ENCODE measurements around the gene CHAC1.
"Not testable (repeated sequence)": the region's sequence is repeated elsewhere in the genome, so short reads cannot be mapped to it uniquely, and the experiment has no call there.

Gene CHAC1

DNA sequence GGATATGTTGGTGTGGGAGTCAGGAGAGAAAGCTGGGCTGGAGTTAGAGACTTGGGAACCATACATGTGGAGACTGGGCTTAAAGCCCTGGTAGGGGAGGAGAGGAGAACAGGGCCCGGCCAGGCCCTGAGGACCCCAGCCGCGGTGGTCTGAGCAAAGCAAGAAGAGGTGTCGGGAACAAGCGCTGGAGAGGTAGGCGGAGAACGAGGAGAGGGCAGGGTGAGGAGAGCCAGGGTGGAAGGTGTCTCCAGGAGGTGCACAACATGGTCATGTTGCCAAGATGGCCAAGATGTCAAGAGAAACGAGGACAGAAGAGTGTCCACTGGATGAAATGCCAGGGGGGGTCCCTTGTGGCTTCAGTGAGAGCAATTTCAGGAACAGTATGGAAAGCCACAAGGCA, 5.5 kb downstream of the CHAC1 start:
- no peak for DNase-seq

DNA sequence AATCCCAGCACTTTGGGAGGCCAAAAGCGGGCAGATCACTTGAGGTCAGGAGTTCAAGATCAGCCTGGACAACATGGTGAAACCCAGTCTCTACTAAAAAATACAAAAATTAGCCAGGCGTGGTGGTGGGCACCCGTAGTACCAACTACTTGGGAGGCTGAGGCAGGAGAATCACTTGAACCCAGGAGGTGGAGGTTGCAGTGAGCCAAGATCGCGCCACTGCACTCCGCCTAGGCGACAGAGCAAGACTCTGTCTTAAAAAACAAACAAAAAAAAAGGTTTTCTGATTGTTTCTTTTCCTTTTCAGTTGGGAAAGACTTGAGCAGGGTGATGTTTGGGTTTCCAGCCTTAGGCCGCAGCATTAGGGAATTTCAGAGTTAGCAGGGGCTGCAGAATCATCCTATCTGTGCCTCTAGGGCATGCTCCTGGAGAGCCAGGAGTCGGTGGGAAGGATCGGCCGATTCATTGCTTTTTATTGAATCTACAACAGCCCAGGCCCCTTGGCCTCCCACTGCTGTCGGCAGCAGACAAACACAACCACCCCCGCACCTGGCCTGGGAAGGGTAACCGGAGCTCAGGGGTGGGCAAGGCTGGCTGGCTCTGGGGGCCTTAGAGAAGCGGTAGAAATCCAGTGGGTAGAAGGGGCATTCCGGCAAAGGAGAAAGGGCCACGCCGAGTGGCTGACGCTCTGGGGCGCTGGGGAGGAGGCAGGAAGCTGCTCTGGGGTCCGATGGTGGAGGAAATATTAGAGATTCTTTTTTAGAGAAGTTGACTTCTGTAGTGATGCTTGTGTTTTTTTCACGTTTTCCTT, 6.3 kb downstream of the CHAC1 start:
- DNase-seq: no peak

DNA sequence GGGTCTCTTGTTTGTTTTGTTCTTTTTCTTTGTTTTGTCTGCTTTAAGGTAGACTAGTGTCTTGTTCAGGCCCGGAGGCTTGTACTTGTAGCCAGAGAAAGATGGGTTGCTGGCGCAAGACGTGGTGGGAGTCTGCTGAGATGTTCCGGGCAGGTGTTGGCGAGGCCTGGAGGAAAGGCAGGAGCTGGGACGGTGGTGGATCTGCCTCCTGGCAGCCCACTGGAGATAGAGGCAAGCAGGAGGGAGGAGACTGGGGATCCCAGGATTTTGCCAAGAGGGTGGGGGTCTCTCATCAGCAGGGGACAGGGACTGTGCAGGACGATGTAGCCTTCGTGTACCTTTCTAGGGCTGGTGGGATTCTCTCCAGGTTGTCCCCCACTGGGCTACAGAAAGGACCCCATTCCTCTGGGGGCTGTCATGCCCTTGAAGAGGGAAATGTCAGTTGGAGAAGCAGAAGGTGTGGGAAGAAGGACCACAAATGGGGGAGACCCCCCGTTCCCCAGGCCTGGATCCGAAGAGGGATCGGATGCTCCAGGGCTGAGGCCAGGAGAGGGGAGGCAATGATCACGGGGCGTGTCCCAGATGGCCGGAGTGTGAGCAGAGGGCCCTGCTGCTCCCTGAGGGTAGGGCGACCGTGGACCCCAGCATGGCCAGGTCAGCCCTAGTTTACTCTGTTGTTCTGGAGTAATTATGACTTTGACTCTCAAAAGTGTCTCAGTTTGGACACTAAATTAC, 7.0 kb downstream of the CHAC1 start:
- DNase-seq: no peak

DNA sequence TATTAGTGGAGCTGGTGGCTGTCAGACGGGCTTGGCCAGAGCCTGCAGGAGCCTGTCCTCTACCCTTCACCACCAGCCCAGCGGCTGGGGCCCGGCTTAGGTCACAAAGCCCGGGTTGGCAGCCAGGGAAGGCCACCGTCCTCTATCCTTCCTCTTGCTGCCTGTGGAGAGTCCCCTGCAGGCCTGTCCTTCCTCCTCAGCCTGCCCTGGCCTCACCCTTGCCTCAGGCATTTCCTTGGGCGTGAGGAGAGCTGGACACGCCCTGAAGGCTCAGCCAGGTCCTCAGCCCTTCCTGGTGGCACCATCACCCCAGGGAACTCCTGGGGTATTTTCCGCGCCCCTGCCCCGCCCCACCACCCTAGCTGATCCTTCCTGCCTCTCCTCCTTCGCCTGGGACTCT, 7.7 kb downstream of the CHAC1 start:
- no peak for DNase-seq

DNA sequence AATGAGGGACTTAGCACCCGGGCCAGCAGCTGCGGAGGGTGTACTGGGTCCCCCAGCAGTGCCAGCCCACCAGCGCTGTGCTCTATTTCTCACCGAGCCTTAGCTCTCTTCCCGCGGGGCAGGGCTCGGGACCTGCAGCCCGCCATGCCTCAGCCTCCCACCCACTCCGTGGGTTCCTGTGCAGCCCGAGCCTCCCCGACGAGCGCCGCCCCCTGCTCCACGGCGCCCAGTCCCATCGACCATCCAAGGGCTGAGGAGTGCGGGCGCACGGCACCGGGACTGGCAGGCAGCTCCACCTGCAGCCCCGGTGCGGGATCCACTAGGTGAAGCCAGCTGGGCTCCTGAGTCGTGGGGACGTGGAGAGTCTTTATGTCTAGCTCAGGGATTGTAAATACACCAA, 8.5 kb downstream of the CHAC1 start:
- DNase-seq: not testable (repeated sequence)

DNA sequence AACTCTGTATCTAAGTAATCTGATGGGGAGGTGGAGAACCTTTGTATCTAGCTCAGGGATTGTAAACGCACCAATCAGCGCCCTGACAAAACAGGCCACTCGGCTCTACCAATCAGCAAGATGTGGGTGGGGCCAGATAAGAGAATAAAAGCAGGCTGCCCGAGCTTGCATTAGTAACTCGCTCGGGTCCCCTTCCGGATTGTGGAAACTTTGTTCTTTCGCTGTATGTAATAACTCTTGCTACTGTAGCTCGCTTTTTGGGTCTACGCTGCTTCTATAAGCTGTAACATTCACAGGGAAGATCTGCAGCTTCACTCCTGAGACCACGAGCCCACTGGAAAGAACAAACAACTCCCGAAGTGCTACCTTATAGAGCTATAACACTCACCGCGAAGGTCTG, 9.0 kb downstream of the CHAC1 start:
- not testable (repeated sequence) for DNase-seq

DNA sequence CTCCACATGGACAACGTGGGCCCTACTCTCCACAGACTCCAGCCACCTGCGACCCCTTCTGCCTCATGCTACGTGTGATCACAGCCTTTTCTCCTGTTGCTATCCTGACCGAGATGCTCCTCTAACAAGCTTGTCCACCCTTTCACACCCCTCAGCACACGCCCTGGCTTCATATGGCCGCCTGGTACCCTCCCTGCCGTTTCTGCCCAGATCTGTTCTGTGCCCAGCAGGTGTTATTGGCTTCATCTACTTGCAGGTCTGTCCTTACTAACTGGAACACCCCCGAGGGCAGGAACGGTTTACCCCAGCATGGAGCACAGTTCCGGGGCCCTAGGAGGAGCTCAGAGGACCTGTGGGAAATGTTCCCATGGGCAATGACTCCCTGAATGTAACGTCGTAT, 9.9 kb downstream of the CHAC1 start:
- DNase-seq: no peak

DNA sequence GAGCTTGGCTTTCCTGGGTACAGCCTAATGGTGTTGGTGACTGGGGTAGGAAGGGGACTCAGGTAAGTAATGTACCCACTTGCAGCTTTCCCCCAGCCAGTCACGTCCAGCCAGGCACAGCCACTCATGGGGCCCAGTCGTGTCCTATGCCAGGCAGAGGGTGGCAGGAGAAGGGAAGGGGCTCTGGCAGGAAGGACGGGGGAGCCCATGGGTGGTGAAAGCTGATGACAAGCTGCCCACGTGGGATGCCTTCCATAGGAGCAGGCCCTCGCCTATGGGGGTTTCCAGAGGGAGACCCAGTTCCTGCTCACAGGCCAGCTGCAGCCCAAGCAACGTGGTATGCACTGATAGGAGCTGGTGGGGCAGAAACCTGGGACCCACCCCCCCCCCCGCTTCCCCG, 10.7 kb downstream of the CHAC1 start:
- no peak for DNase-seq

DNA sequence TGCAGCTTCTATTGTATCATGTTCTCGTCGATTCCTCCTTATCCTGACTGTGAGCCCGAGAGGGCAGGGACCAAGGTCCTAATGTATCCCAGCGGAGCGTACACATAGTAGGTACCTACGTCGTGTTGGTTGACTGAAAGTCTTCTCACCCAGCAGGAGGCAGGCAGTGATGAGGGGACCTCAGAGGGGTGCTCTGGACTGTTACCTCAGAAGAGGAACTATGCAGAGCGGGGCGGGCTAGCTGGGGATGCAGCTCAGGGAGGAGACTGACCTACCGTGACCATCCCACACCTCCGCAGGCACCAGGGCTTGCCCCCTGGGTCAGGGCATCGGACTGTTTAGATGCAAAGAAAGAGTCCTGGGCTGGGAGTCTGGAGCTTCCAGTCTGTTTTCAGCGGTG, 11.4 kb downstream of the CHAC1 start:
- no peak for DNase-seq

DNA sequence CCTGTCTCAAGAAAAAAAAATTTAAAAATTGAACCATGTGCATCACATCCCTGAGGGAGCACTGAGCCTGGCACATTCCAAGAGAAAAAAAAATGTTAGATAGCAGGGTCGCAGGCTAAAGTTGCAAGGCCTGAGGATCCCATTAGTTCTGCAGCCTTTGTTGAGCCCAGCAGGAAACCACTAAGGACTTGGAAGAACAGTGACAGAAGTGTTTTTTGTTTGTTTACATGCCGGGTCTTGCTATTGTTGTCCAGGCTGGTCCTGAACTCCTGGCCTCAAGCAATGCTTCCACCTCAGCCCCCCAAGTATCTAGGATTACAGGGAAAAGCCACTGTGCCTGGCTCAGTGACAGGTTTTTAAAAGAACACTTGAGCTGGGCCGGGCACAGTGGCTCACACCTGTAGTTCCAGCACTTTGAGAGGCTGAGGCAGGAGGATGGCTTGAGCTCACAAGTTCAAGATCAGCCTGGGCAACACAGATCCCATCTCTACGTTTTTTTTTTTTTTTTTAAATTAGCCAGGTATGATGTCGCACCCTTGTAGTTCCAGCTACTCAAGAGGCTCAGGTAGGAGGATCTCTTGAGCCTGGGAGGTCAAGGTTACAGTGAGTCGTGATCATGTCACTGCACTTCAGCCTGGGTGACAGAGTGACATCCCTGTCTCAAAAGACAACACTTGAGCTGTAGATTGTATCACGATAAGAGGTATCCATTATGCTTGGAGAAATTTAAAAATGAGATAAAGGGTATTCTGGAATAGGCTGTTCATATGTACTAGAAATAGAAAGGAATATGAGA, 15.2 kb downstream of the CHAC1 start:
- DNase-seq: no peak

DNA sequence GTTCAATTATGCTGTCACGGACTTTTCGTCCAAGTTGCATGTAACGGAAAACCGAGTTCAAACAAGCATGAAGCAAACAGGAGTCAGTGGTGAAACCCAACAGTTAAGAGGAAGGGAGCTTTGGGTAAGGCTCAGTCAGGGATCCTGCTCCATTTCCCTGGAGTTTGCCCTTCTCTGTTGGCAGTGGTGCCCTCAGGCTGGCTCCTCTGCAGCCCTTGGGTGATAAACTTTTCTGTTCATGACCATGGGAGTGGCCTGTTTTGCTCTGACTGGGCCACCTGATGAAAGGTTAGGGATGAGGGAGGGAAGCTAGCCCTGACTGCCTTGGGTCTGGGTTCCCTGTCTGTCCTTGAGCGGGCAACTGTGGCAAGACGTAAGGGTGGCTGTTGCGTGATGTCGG, 16.1 kb downstream of the CHAC1 start:
- no peak for DNase-seq

DNA sequence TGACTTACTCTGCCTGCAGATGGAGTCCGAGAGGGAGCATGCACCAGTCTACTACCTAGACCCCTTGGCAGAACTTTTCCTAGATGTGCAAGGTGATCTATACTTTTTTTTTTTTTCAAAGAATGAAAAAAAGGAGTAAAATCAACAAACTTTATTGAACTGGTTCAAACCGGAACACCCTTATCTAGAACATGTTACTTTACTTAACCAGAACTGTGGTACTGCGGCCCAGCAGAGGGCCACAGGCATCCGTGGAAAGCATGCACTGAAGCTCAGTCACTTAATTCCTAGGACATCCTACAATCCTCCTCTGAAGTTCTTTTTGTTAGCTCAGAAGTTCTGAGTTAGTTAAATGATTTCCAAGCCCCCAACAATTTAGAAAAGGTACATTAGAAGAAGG, 21.6 kb downstream of the CHAC1 start:
- DNase-seq: no peak

DNA sequence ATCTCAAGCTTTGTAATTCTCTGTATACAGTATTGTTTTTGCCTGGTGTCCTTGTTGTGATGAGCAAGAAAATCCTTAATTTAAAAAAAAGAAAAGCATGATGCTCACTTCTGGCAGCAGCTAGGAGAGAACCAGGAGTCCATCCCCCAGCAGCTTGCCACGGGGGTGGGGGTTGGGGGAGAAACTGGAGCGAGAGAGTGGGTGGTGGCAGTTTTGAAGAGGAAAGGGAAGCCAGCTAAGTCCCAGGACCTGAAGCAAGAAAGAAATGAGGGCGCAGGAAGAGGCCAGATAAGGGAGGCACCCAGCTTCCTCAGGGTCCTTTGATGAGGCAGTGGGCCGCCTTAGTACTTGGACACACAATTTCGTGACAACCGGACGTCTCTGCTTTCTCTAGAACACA, 23.5 kb downstream of the CHAC1 start:
- no peak for DNase-seq

DNA sequence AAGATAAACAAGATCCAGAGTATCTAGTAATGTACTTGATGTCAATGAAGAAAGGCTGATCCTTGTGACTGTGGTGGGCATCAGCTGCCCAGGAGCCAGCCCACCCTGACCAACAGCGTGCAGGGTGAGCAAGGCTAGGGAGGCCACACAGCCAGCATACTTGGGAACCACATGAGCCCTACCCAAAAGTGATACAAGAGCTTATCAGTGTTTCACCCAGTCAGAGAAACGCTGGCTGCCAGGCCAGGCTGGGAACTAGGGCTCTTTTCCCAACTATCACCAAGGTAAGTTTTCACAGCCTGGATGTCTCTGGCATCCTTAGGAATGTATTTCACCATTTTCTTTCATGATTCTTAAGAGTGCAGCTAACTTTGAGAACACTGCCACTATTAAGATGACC, 24.9 kb downstream of the CHAC1 start:
- no peak for DNase-seq

DNA sequence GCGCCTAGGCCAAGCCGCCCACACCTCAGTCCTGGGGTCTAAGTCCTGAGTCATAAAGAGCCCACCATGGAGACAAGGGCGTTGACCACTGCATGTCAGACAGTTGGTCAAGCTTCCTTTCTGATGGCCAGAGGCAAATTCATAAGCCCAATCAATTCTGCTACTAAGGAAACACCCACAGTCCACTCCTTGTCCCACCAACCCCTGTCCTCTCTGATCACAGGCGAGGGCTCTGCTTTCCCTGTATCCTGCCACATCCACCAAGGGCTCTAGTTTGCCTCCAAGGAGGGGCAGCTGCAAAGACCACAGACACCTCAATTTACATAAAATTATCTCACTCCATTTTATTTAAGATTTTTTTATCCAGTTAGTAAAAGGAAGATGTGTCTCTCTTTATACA, 25.3 kb downstream of the CHAC1 start:
- no peak for DNase-seq

DNA sequence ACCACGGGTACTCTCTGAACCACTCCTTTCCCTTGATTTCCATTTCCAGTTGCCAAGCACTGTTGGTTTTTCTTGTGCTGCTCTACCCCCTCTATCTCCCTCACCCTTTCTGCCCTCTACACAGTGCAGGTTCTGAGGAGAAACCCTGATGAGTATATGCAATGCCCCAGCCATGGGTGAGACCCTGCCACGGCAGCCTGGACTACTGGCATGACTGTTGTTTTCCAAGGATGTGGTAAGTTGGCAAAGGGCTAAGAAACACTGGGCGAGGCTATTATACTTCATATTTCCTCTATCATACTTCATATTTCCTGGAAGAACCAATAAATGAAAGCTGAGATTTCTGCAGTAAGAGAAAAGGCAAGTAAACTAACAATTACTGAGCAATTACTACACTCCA, 27.9 kb downstream of the CHAC1 start:
- no peak for DNase-seq

DNA sequence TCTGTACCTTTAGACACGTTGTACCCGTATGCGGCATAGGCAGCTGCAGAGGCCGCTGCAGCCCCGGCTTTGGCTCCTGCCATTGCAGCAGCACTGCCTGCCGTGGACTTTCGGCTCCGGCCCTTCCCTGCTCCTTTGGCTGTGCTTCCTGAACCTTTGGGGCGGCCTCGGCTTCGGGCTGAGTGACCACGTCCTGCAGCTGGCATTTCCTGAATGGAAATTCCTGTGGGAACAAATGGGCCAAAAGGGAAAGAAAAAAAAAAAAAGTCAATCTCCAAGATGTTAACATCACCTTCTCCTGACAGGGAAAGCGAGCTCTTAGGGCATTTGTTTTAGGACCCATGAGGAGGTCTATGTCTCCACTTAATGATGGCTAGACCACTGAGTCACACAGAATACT, 29.6 kb downstream of the CHAC1 start:
- no peak for DNase-seq

DNA sequence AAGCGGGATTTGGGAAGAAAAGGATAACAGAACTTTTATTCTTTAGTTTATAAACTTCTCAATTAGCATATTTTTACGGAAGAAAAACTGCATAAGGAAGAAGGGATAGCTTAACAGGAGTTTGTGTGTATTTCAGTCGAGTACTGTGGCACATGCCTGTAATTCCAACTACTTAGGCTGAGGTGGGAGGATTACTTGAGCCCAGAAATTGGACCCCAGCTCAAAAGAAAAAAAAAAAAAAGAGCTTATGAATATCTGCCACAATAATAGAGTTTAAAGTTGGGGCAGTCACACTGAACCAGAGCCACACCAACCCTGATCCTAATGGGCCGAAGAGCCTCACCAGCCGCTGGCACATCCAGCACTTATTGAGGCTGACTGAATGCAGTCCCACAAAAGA, 31.1 kb downstream of the CHAC1 start:
- no peak for DNase-seq

DNA sequence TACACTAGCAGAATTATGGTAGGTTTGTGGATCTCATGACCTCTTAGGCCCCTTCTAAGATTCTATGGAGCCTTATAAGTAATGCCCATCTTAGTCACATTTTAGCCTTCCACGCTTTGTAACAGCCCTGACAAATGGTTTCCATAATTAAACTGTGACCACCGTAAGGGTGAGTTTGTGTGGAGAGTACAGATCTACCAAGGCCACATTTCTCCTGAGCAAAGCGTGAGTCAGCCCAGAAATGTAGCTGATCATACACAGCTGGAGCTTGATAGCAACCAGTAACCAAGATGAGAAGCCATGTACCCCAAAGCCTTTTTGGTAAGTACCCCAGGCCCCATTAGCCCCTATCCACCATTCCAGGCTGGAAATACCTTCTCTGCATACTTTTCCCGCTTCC, 31.7 kb downstream of the CHAC1 start:
- DNase-seq: no peak

DNA sequence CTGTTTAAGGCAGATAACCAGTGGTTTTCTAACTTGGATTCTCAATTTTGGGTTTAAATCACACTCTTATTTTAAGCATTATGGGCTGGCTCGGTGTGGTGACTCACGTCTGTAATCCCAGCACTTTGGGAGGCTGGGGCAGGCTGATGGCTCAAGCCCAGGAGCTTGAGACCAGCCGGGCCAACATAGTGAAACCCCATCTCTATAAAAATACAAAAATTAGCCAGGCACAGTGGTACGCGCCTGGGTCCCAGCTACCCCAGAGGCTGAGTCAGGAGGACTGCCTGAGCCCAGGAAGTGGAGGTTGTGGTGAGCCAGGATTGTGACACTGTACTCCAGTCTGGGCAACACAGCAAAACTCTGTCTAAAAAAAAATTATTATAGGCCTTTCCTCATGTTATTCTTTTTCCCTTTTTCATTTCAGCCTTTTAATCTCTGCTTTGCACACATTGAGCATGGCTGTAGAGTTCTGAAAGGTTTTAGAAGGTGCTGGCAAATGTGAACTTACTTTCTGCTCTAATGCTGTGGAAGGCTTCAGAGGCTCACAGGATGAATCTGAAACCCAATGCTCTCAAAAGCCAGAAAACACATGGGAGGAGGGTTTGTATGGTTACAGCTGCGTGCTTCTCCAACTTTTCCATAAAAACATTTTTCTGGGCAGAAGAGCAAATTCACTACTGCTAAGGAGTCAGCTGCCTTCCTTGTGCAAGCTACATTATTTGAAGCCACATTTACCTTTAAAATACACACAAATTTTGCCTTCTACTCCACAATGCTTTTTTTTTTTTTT, 32.5 kb downstream of the CHAC1 start:
- DNase-seq: no peak

DNA sequence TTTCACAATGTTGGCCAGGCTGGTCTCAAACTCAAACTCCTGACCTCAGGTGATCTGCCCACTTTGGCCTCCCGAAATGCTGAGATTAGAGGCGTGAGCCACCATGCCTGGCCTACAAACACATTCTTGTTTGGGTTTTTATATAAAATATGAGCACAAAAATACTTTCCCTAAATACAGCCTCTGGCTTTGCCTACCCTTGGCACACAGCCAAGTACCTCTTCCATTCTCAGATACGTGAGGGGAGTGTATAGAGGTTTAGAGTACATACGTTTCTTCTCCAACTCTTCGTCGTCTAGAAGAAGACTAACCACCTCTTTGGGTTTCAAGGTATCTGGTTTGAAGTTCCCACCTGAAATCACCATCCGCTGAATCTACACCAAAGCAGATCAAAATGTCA, 33.5 kb downstream of the CHAC1 start:
- DNase-seq: no peak

DNA sequence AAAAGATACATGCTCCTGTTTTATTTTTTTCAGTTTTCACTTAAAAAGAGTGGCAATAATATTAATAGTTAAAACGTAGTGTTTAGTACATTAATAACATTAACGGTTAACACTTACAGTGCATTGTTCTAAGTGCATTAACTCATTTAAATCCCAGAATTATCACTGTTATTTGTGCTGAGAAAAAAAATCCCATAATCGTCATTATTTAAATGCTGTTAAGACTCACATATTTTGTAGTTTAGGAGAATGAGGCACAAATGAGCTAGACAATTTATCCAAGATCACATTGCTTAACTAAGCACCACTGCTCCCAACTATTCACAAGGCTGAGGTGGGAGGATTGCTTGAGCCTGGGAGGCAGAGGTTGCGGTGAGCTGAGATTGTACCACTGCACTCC, 34.9 kb downstream of the CHAC1 start:
- DNase-seq: no peak

DNA sequence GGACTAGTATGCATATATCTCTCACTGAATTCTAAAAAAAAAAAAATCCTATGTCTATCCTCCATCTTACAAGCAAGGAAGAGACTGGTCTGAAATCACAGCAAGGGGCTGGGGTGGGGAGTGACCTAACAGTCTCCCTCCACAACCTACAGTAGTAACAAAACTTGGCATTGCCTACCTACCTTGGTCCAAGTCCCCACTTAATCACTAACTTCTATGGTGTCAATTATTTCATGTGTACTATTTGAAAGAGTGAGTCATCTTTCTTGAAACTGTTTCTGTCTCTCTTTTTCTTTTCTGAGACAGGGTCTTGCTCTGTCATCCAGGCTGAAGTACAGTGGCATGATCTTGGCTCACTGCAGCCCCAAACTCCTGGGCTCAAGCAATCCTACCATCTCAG, 36.8 kb downstream of the CHAC1 start:
- no peak for DNase-seq
